NCI-H1417 (cell line): Measurements from ENCODE around the gene EPHA4.

Source experiments
- DNase-seq, 3 experiments: peaks; one replicate each; lab custom pipeline; 2025; lab: John Stamatoyannopoulos, UW

The EPHA4 gene

DNA sequence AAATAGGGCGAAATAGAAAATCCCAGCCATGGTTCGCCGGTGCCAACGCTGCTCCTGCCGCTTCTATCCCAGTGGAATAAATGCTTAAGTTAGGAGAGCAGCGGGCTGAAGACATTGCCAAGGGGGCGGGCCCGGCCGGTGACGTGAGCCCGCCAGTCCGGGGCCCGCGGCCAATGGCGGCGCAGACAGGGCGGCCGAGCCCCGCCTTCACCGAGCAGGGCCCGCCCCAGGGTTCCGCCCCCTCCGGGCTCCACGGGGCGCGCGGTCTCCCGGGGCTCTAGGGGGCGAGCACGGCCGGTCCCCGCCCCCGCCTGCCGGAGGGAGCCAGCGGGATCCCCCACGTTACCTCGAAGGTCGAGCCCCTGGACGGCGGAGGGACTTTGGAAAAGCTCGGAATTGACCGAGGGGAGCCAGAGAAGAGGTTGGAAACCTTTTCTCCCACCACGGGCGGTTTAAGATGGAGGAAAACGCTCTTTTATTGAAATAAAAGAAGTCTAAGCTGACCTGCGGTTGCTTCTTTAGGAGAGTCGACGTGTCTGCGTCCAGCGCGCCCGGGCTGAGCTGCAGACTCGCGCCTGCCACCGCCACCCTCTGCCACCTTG, at the start of gene EPHA4:
TSS of gene EPHA4 (minus strand) at position 86 of the 602 bp plus-strand sequence. CDS start at position 30, 56 bp downstream.
- peak; percentile 76 to 86 (median 83) for DNase-seq

GRCh38 chr2:221618007-221618406, 45.9 kb upstream of the EPHA4 start:
- no peak for DNase-seq

DNA sequence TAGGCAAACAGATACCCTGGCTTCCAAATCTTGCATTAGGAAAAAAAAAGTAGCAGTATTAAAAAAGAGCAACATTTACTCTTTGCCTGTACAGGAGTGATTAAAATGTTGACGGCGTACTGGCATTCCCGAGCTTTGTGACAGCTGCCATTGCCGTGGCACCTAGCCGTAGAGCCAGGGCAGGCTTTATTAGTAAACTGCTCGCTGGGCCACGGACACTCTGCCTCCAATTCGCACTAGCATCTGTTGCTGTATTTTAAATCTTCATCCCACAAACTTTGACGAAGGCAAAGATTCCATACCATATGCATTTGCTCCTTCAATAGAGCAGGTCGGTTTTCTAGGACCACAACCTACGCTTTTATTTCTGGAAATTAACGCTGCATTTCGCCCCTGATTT, 44.5 kb upstream of the EPHA4 start:
- no peak for DNase-seq

GRCh38 chr2:221614274-221614673, 42.2 kb upstream of the EPHA4 start:
- DNase-seq: no peak

DNA sequence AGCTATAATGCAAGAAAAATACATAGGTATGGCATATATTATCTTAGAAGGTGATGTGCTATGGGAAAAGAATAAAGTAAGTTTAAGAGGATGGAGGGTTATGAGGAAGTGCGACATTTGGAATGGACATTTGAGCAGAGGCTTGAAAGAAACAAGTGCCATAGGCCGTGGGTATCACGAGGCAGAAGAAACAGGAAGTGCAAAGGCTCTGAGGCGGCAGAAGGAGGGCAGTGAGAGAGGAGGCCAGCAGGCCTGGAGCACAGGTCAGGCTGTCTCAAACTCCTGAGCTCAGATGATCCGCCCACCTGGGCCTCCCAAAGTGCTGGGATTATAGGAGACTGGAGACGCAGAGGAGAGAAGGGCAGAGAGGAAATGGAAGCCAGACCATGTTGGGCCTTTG, 40.7 kb upstream of the EPHA4 start:
- DNase-seq: no peak

DNA sequence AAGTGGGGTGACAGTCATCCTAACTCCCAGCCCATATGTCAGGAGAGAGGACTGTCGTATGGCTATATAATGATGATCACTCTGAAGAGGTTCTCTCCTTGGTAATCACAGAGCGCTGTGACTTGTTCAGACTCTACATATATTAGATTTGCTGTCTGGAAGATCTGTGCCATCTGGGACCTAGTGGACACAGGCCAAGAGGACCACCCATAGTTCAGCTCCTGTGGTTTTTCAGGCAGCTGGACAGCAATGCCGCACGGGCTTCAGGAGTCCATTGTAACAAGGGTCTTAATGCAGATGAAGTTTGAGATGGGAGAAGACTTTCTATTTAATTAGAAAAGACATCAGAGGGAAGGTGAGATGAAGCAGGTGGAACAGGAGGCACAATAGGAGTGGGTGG, 40.1 kb upstream of the EPHA4 start:
- no peak for DNase-seq

- DNase-seq: no peak
These were observed 38.6 kb upstream of the EPHA4 start for GRCh38 chr2:221610675-221611074.

DNA sequence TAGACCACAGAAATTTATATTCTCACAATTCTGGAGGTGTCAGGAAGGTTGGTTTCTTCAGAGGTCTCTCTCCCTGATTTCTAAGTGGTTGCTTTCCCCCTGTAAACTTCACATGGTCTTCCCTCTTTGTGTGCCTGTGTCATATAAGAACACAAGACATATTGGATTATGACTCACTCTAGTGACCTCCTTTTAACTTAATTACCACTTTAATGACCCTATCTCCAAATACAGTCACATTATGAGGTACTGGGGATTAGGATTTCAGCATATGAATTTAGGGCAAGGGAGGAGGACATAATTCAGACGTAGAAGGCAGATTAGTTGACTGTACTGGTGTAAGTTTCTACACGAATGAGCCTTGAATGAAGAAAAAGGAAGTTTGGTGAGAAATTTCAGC, 38.2 kb upstream of the EPHA4 start:
- DNase-seq: peak in 1 of 3 experiments; percentile 1

DNA sequence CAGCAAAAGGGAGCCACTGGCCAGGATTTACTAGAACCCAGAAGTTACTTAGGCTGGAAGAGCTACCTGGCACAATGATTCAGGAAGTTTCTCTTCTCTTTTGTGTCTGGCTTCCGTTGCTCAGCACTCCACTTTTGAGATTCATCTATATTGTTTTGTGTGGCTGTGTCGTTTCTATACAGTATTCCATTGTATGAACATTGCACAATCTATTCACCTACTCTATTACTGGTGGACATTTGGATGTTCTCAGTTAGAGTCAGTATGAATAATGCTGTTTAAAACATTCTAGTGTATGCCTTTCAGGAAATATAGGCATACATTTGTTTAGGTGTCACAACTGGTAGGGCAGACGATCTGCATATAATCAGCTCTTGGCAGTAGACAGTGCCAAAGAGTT, 36.3 kb upstream of the EPHA4 start:
- DNase-seq: no peak

- peak in 1 of 3 experiments; percentile 59 for DNase-seq
These were observed 34.3 kb upstream of the EPHA4 start for GRCh38 chr2:221606424-221606823.

DNA sequence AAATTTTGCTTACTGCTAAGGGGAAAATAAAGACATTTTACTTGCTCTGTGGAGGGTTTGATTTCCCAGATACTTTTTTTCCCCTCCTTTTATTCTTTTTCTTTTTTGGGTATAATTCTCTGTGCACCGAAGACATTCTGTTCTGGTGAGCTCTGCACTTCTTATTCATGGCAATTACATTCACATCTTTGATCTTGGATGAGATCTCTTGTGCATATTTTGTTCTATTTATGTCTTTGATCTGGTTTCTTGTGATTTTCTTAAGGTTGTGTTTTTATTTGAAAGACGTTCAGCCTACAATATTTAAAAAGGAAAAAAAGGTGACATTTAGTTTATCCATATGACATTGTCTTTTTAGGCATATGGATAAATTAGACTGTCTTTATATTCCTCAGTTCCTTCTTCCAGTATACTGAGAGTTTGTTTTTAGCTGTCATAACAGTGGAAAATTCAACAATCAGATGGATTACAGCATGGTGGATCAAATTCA, 33.7 kb upstream of the EPHA4 start:
- DNase-seq: no peak

DNA sequence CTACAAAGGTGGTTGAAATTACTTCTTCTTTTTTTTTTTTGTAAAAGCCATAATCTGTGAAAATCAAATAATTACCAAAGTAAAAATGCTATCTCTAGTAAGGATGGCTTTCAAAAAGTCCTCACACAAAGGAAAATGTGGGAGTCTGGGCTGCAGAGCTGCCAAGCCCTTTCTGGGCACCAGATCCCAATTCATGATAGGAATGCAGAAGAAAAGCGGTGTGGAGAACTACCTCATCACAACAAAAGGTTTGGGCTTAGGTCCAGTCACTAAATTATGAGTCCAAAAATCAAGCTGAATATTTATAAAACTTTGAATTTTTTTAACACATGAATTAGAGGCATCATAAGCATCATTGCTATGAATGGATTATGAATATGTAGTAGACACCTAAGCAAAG, 30.8 kb upstream of the EPHA4 start:
- no peak for DNase-seq

DNA sequence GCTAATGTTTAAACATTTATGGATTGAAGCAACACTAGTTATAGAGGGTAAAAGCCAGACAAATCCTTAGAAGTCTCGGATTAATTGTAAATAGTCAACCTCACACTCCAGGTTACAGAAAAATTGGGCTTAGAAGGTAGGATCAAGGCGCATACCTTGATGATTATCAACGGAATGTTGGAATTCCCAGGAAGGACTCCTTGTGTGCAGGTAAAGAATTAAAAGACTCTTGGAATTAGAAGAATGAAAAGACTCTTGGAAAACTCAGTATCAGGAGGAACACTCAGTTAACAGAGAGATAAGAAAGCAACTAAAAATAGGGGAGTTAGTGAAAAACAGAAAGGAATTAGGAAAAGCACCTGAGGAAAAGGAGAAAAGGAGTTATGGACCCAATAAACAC, 29.3 kb upstream of the EPHA4 start:
- no peak for DNase-seq

- no peak for DNase-seq
These were observed 28.3 kb upstream of the EPHA4 start for GRCh38 chr2:221600388-221600787.

GRCh38 chr2:221596192-221596591, 24.1 kb upstream of the EPHA4 start:
- DNase-seq: no peak

DNA sequence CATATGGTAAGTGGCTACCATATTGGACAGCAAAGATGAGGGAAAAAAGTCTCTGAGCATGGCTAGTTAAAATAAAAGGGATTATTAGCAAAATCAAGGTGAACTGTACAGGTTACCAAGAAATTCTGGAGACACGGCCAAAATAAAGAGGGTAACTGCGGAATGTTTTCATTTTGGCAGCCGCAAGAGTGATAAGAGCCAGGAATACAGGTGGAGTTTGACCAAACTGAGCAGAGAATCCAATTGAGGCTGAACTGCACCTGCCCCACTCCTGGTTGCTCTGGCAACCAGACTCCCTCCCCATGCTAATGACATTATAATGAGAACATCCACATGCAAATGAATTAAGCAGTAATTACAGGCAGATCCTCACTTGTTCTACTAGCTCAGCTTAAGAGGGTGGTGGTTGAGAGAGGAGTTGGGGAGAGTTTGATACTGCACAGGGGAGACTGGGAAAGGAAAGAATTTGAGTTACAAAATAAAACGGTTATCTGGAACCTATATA, 18.8 kb upstream of the EPHA4 start:
- DNase-seq: peak in 2 of 3 experiments; percentile 23 to 50

GRCh38 chr2:221589696-221590095, 17.6 kb upstream of the EPHA4 start:
- DNase-seq: no peak

DNA sequence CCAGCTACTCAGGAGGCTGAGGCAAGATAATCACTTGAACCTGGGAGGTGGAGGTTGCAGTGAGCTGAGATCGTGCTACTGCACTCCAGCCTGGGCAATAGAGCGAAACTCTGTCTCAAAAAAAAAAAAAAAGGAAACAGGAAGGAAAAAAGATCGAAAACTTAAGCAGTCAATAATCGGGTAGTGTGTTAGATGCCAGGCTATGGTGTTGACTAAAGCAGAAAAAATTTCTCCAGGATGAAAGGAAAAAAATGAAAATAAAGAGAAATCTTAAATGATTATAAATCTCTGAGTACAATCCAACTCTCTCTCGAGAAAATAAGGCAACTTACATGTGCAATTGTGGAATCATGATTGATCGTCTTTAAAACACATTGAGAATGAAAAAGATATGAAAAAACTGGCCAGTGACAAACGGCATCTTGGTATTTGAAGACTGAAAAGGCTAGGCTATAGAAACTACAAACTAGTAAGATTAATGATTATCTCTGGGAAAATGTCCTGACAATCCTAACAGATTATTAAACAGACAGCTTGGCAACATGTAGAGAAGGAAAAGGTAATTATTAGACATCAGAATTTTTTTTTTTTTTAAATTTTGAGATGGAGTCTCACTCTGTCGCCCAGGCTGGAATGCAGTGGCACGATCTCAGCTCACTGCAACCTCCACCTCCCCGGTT, 16.3 kb upstream of the EPHA4 start:
- DNase-seq: no peak

- DNase-seq: peak in 1 of 3 experiments; percentile 8
These were observed 9.9 kb upstream of the EPHA4 start for GRCh38 chr2:221581986-221582385.

GRCh38 chr2:221574231-221574570, 2.1 kb upstream of the EPHA4 start:
- DNase-seq: no peak

- peak; percentile 57 to 91 (median 88) for DNase-seq
These were observed 1.5 kb upstream of the EPHA4 start for GRCh38 chr2:221573430-221574230.

GRCh38 chr2:221572821-221573429, 821 bp upstream of the EPHA4 start:
- DNase-seq: peak; percentile 39 to 78 (median 77)
